T47D (cell line): ENCODE measurements around the gene CASZ1.

ENCODE experiments used
- DNase-seq, 2 experiments: peaks; one replicate each; pipeline versions ENCODE4 v3.0.0 to v3.0.0-alpha.2; 2011 to 2012; ENCODE audit warnings: low read depth in 1 of 2, low spot score in 1 of 2
- JUND ChIP-seq: IDR thresholded peaks from 2 replicates; pipeline ENCODE4 v1.6.1; 2012; ENCODE audit warnings: low read depth
- in situ Hi-C: cut with HindIII; loops from 2 replicates; pipeline ENCODE4 v1.10.0; 2016; ENCODE audit warnings: low sequenced_read_pairs, low pct_unique_long_range_greater_than_20kb

The CASZ1 gene

GRCh38 chr1:10816743-10817369 lies 20.4 kb upstream of the CASZ1 start:
- no peak for DNase-seq
- in situ Hi-C loops = no loop called here
- no peak for TF ChIP-seq JUND

DNA sequence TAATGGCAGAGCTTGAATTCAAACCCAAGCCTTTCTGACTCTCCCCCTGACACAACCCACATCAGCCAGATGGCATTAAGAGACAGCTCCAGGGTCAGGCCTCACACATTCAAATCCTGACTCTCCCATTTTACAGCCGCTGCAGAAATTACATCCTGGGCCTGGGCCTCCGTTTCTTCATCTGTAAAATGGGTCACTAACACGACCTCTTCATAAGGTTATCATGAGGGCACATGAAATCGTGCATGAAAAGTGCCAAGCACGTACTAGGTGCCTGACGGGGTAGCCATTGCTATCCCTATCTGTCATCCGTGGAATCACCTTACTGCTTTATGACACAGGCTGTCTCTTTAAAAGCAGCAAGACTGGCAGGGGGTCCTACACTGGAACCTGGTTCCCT lies 19.8 kb upstream of the CASZ1 start:
- no peak for DNase-seq
- TF ChIP-seq JUND = no peak
- in situ Hi-C loops = no loop called here

DNA sequence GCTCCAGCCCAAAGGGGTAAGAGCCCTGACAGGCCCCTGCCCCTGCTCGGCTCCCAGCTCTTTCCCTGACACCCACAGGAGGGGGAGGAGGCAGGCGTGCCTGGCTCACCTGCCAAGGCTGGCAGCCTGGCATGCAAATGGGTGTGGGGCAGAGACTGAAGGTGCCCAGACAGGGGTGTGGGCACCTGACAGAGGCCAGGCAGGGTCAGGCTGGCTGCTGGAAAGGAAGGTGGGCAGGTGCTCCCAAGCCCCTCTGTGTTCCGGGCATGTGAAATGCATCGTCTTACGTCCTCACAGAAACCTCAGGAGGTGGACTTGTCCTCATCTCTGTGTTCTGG lies 19.4 kb upstream of the CASZ1 start:
- no peak for TF ChIP-seq JUND
- in situ Hi-C loops = no loop called here
- no peak for DNase-seq

GRCh38 chr1:10814976-10815857 lies 18.8 kb upstream of the CASZ1 start:
- DNase-seq = no peak
- in situ Hi-C loops = no loop called here

GRCh38 chr1:10814312-10814711 lies 17.9 kb upstream of the CASZ1 start:
- in situ Hi-C loops = no loop called here
- no peak for DNase-seq
- TF ChIP-seq JUND = no peak

More at GRCh38 chr1:10814976-10815857, 18.8 kb upstream of the CASZ1 start:
- no peak for TF ChIP-seq JUND

- in situ Hi-C loops = no loop called here
- no peak for TF ChIP-seq JUND
- DNase-seq = no peak
These were observed 17.4 kb upstream of the CASZ1 start for GRCh38 chr1:10813799-10814198.

GRCh38 chr1:10812387-10812915 lies 16.0 kb upstream of the CASZ1 start:
- TF ChIP-seq JUND = no peak
- DNase-seq = no peak
- in situ Hi-C loops = no loop called here

- in situ Hi-C loops = no loop called here
- no peak for DNase-seq
- no peak for TF ChIP-seq JUND
These were observed 12.0 kb upstream of the CASZ1 start for GRCh38 chr1:10808441-10808840.

DNA sequence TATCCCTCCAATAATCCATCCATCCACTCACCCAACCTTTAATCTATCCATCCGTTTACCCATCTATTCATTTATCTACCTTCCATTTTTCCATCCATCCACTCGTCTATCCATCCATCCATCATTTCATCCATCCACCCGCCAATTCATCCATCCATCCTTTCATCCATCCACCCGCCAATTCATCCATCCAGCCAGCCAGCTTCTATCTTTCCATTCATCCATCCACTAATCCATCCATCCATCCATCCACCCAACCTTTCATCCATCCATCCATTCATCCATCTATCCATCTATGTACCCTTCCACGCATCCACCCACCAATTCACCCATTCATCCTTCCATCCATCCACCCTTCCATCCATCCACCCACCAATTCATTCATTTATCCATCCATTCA lies 10.5 kb upstream of the CASZ1 start:
- no peak for DNase-seq
- in situ Hi-C loops = no loop called here
- TF ChIP-seq JUND = no peak

DNA sequence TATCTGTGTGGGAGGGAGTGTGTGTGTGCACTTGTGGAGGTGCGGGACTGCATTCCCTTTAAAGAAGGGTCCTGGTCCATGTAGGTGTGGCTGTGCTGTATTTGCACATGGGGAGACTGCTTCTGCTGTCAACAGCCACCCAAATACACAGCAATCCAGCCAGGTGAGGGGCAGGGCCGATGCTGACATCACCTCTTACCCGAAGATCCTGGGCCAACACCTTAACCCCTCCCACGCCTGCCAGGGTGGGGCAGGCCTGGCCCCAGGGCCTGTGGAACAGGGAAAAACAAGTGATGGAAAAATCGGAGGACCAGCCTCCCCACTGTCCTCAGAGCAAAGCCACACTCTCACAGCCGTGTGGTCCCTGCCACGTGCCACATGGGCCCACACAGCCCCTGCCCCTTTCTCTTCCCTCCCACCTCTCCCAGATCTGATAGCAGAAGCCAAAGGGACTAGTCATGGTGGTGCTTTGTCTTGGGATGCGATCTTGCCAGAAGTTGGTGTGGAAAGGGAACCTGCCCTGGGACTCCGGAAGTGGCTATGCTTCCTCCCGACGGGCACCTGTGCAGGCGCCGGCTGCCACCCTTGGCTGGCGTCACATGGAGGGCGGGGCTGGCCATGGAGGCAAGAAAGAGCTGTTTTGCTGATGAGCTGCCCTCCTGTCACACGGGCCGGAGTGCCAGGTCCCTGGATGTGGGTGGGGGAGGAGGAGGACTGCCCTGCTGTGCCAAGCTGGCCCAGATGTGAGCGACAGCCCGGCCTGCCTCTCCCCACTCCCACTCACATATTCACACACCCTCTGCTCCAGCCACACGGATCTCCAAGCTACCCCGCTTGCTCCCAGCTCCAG lies 7.8 kb upstream of the CASZ1 start:
- TF ChIP-seq JUND = no peak
- DNase-seq = peak; percentile 67 to 83
- in situ Hi-C loops = no loop called here

DNA sequence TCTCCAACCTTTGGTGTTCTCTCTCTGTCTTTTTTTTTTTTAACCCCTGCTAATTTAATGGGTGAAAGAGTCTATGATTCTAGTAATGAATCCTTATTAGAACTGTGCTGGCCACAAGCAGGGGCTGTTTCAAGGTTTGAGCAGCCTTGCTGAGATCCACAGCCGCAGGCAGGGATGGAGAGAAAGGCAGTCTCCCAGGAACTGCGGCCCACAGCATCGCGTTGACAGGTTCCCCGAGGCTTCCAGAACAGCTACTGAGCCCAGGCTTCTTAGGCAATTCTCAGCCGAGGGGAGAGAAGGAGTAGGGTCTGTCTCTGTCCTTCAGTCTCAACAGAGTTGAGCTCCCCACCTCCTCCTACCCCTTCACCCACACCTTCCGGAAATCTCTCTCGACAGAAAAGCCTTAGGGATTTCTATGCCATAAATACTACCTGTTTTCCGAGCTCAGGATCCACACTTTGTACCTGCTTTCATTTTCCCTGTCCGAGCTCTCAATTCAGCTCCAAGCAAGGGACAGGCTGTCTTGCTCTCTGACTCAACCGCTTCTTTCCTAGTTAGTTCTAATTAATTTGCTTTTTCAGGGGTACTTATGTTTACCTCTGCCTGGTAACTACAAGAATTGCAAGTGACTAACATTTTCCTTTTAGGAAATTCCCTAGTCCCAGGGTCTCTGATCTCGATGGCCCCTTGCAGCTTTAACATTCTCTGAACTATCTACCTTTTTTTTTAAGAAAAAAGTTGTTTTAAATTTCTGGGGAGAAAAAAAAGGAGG lies 6.7 kb upstream of the CASZ1 start:
- DNase-seq = peak in 1 of 2 experiments; percentile 47
- TF ChIP-seq JUND = no peak
- in situ Hi-C loops = no loop called here

GRCh38 chr1:10800778-10801177 lies 4.3 kb upstream of the CASZ1 start:
- DNase-seq = no peak
- in situ Hi-C loops = no loop called here
- no peak for TF ChIP-seq JUND
